ENCODE data around the gene NAT16. TPM values are rescaled to one million over a fixed set of nuclear protein-coding genes. Genes with fewer than 3 reads are reported as not detected.

The NAT16 gene
- total RNA-seq, 2 donors from 2014 or later, result not detected

- no peaks in the 10 kb centered on the region for H3K36me3 ChIP-seq
- no peak for TF ChIP-seq CTCF (IDR thresholded peaks at IDR 0.05)
- no peak for TF ChIP-seq POLR2A (IDR thresholded peaks at IDR 0.05)
- TF ChIP-seq POLR2AphosphoS5 (IDR thresholded peaks at IDR 0.05), result no peak
- no peak overlapping the region for H3K27ac ChIP-seq
- H3K27me3 ChIP-seq (replicated peaks; ENCODE audit: insufficient read depth), result peaks cover 12% of the 10 kb centered on the region
- peaks cover 13% of the 10 kb centered on the region for H3K4me1 ChIP-seq (replicated peaks)
- H3K9me3 ChIP-seq, result no peaks in the 10 kb centered on the region
- H3K4me3 ChIP-seq, result no peak overlapping the region
- intact Hi-C loops (cut with DNase I), result no loop called here
- 78% methylated on average over 17 of the region's 17 CpGs for whole genome bisulfite sequencing
- DNase-seq (ENCODE audit: low spot score), result no peak
These were observed 18.2 kb downstream of the NAT16 start for GRCh38 chr7:101161692-101162471.

- Histone ChIP-seq H3K36me3 (no peaks in the 10 kb centered on the region), H3K27ac (no peak overlapping the region), H3K9me3 (no peaks in the 10 kb centered on the region), H3K27me3 (replicated peaks; ENCODE audit: insufficient read depth) (peaks cover 2% of the 10 kb centered on the region), H3K4me1 (replicated peaks) (peaks cover 13% of the 10 kb centered on the region), H3K4me3 (no peak overlapping the region)
- TF ChIP-seq POLR2AphosphoS5 (IDR thresholded peaks at IDR 0.05) (no peak), CTCF (IDR thresholded peaks at IDR 0.05) (no peak), POLR2A (IDR thresholded peaks at IDR 0.05) (no peak)
- no peak for DNase-seq (ENCODE audit: low spot score)
- intact Hi-C loops (cut with DNase I), result no loop called here
These were observed 19.2 kb downstream of the NAT16 start for GRCh38 chr7:101160910-101161309.

GRCh38 chr7:101159696-101160674 is 20.1 kb downstream of the NAT16 start:
- peaks cover 16% of the 10 kb centered on the region for H3K4me1 ChIP-seq (replicated peaks)
- H3K9me3 ChIP-seq, result no peaks in the 10 kb centered on the region
- H3K4me3 ChIP-seq, result no peak overlapping the region
- intact Hi-C loops (cut with DNase I), result no loop called here
- no peaks in the 10 kb centered on the region for H3K36me3 ChIP-seq
- WGBS, result 79% methylated on average over 31 of the region's 31 CpGs
- H3K27me3 ChIP-seq (replicated peaks; ENCODE audit: insufficient read depth), result no peaks in the 10 kb centered on the region
- no peak for DNase-seq (ENCODE audit: low spot score)
- no peak overlapping the region for H3K27ac ChIP-seq
- TF ChIP-seq POLR2A (IDR thresholded peaks at IDR 0.05) (no peak), CTCF (IDR thresholded peaks at IDR 0.05) (no peak), POLR2AphosphoS5 (IDR thresholded peaks at IDR 0.05) (no peak)

GRCh38 chr7:101156866-101157589 is 23.1 kb downstream of the NAT16 start:
- TF ChIP-seq POLR2A (IDR thresholded peaks at IDR 0.05) (no peak), POLR2AphosphoS5 (IDR thresholded peaks at IDR 0.05) (no peak)
- intact Hi-C loops (cut with DNase I), result no loop called here
- peaks cover 4% of the 10 kb centered on the region for H3K4me1 ChIP-seq (replicated peaks)

GRCh38 chr7:101156277-101156676 is 23.8 kb downstream of the NAT16 start:
- WGBS, result 87% methylated on average over 6 of the region's 6 CpGs
- no peak for DNase-seq (ENCODE audit: low spot score)
- no peaks in the 10 kb centered on the region for H3K36me3 ChIP-seq
- no peak overlapping the region for H3K27ac ChIP-seq
- H3K4me3 ChIP-seq, result no peak overlapping the region
- H3K27me3 ChIP-seq (replicated peaks; ENCODE audit: insufficient read depth), result no peaks in the 10 kb centered on the region
- H3K4me1 ChIP-seq (replicated peaks), result peaks cover 4% of the 10 kb centered on the region
- no peaks in the 10 kb centered on the region for H3K9me3 ChIP-seq
- TF ChIP-seq POLR2A (IDR thresholded peaks at IDR 0.05), result no peak
- no peak for TF ChIP-seq POLR2AphosphoS5 (IDR thresholded peaks at IDR 0.05)
- TF ChIP-seq CTCF (IDR thresholded peaks at IDR 0.05), result no peak
- intact Hi-C loops (cut with DNase I), result no loop called here

More at GRCh38 chr7:101156866-101157589, 23.1 kb downstream of the NAT16 start:
- no peak overlapping the region for H3K4me3 ChIP-seq
- DNase-seq (ENCODE audit: low spot score), result no peak
- 87% methylated on average over 14 of the region's 14 CpGs for WGBS
- H3K36me3 ChIP-seq, result no peaks in the 10 kb centered on the region
- H3K27me3 ChIP-seq (replicated peaks; ENCODE audit: insufficient read depth), result no peaks in the 10 kb centered on the region
- H3K9me3 ChIP-seq, result no peaks in the 10 kb centered on the region
- H3K27ac ChIP-seq, result no peak overlapping the region
